H9 (cell line): Measurements from ENCODE around the gene PDZD4. TPM values are rescaled to one million over a fixed set of nuclear protein-coding genes. Genes with fewer than 3 reads are reported as not detected.

Experiments used
- DNase-seq: peaks from one replicate; pipeline ENCODE4 v3.0.0-alpha.2; 2017
- H2AFZ ChIP-seq: one replicate; pipeline ENCODE4 v1.6.1; 2013; ENCODE audit warnings: mild to moderate bottlenecking, low read length, control low read depth, moderate library complexity
- H2AK5ac ChIP-seq: 2 replicates; pipeline ENCODE4 v1.6.1; 2013; ENCODE audit warnings: low read length, control low read depth, mixed read lengths; ENCODE audit not compliant: insufficient read length
- H2BK120ac ChIP-seq: one replicate; pipeline ENCODE4 v1.6.1; 2013; ENCODE audit warnings: low read depth, mild to moderate bottlenecking, low read length, control low read depth, inconsistent platforms; ENCODE audit not compliant: poor library complexity, severe bottlenecking
- H2BK12ac ChIP-seq: 2 replicates; pipeline ENCODE4 v1.6.1; 2013; ENCODE audit warnings: low read length, control low read depth, mixed read lengths, low read depth; ENCODE audit not compliant: insufficient read length
- H2BK15ac ChIP-seq: 2 replicates; pipeline ENCODE4 v1.6.1; 2013; ENCODE audit warnings: low read depth, low read length, control low read depth
- H2BK20ac ChIP-seq: one replicate; pipeline ENCODE4 v1.6.1; 2013; ENCODE audit warnings: low read depth, mild to moderate bottlenecking, low read length, control low read depth, inconsistent platforms; ENCODE audit not compliant: poor library complexity, severe bottlenecking
- H2BK5ac ChIP-seq: 2 replicates; pipeline ENCODE4 v1.6.1; 2013; ENCODE audit warnings: low read length, control low read depth, mixed read lengths; ENCODE audit not compliant: insufficient read length
- H3K14ac ChIP-seq: 2 replicates; pipeline ENCODE4 v1.6.1; 2013; ENCODE audit warnings: low read length, control low read depth; ENCODE audit not compliant: insufficient read depth
- H3K18ac ChIP-seq: 2 replicates; pipeline ENCODE4 v1.6.1; 2013; ENCODE audit warnings: low read depth, mild to moderate bottlenecking, mixed read lengths, low read length, control low read depth; ENCODE audit not compliant: insufficient read length
- H3K23ac ChIP-seq: 2 replicates; pipeline ENCODE4 v1.6.1; 2013; ENCODE audit warnings: low read length, control low read depth, mixed read lengths, low read depth; ENCODE audit not compliant: insufficient read length
- H3K23me2 ChIP-seq: 2 replicates; pipeline ENCODE4 v1.6.1; 2013; ENCODE audit warnings: low read depth, mild to moderate bottlenecking, mixed read lengths, low read length, control low read depth; ENCODE audit not compliant: insufficient read length, poor library complexity, severe bottlenecking
- H3K27ac ChIP-seq: 2 replicates; pipeline ENCODE4 v1.5.1; 2013; ENCODE audit warnings: low read length, control low read depth, mixed read lengths, low read depth; ENCODE audit not compliant: insufficient read length
- H3K27me3 ChIP-seq: 2 replicates; pipeline ENCODE4 v1.6.1; 2013; ENCODE audit warnings: low read length, control low read depth, inconsistent platforms; ENCODE audit not compliant: insufficient read depth
- H3K4ac ChIP-seq: 2 replicates; pipeline ENCODE4 v1.6.1; 2013; ENCODE audit warnings: low read depth, mild to moderate bottlenecking, control low read depth, inconsistent platforms, low read length, moderate library complexity
- H3K4me1 ChIP-seq: 2 replicates; pipeline ENCODE4 v1.6.1; 2013; ENCODE audit warnings: low read length, control low read depth, inconsistent platforms; ENCODE audit not compliant: insufficient read depth
- H3K4me2 ChIP-seq: 2 replicates; pipeline ENCODE4 v1.6.1; 2013; ENCODE audit warnings: low read length, control low read depth, mixed read lengths; ENCODE audit not compliant: insufficient read length, insufficient read depth
- H3K56ac ChIP-seq: 2 replicates; pipeline ENCODE4 v1.6.1; 2013; ENCODE audit warnings: low read depth, mild to moderate bottlenecking, mixed read lengths, low read length, control low read depth; ENCODE audit not compliant: insufficient read length
- H3K79me1 ChIP-seq: 2 replicates; pipeline ENCODE4 v1.6.1; 2013; ENCODE audit warnings: low read depth, mild to moderate bottlenecking, moderate library complexity, low read length, control low read depth, inconsistent platforms; ENCODE audit not compliant: insufficient read depth, poor library complexity, severe bottlenecking
- H3K79me2 ChIP-seq: 2 replicates; pipeline ENCODE4 v1.6.1; 2013; ENCODE audit warnings: low read length, control low read depth, inconsistent platforms; ENCODE audit not compliant: insufficient read depth
- H3K9ac ChIP-seq: 2 replicates; pipeline ENCODE4 v1.6.1; 2013; ENCODE audit warnings: low read length, control low read depth, mixed read lengths; ENCODE audit not compliant: insufficient read length; ENCODE audit errors: extremely low read depth
- H3K9me3 ChIP-seq: one replicate; pipeline ENCODE4 v1.6.1; 2013; ENCODE audit warnings: low read depth, low read length, inconsistent platforms; ENCODE audit not compliant: control insufficient read depth
- H3T11ph ChIP-seq: one replicate; pipeline ENCODE4 v1.6.1; 2013; ENCODE audit warnings: mild to moderate bottlenecking, low read length, control low read depth, inconsistent platforms
- H4K20me1 ChIP-seq: one replicate; pipeline ENCODE4 v1.6.1; 2013; ENCODE audit not compliant: control insufficient read depth, insufficient read length, insufficient read depth
- H4K5ac ChIP-seq: 2 replicates; pipeline ENCODE4 v1.6.1; 2013; ENCODE audit warnings: low read depth, mild to moderate bottlenecking, mixed read lengths, low read length, control low read depth; ENCODE audit not compliant: insufficient read length
- H4K8ac ChIP-seq: replicated peaks from 2 replicates; pipeline ENCODE4 v1.6.1; 2013; ENCODE audit warnings: low read length, control low read depth, mixed read lengths, low read depth; ENCODE audit not compliant: insufficient read length
- H4K91ac ChIP-seq: 2 replicates; pipeline ENCODE4 v1.6.1; 2013; ENCODE audit warnings: low read depth, mild to moderate bottlenecking, moderate library complexity, mixed read lengths, low read length, control low read depth; ENCODE audit not compliant: insufficient read length
- H3K27ac Mint-ChIP-seq, 3 experiments: 2 replicates in 2 of 3; 3 replicates in 1 of 3; pipeline ENCODE4 v1.8.0; 2020 to 2021; ENCODE audit warnings: mixed read lengths in 3 of 3, mild to moderate bottlenecking in 1 of 3, moderate library complexity in 1 of 3
- H3K27me3 Mint-ChIP-seq: 2 replicates; pipeline ENCODE4 v1.8.0; 2021; ENCODE audit warnings: low read depth, mild to moderate bottlenecking, moderate library complexity, mixed read lengths
- H3K36me3 Mint-ChIP-seq, 3 experiments: 2 replicates in 2 of 3; 3 replicates in 1 of 3; pipeline ENCODE4 v1.8.0; 2020 to 2021; ENCODE audit warnings: low read depth in 3 of 3, mixed read lengths in 3 of 3; ENCODE audit not compliant: insufficient read depth in 1 of 3
- H3K4me1 Mint-ChIP-seq, 2 experiments: 2 replicates each; pipeline ENCODE4 v1.8.0; 2020; ENCODE audit warnings: mixed read lengths in 2 of 2
- H3K4me3 Mint-ChIP-seq, 2 experiments: 2 replicates in 1 of 2; 3 replicates in 1 of 2; pipeline ENCODE4 v1.8.0; 2020 to 2021; ENCODE audit warnings: mild to moderate bottlenecking in 2 of 2, mixed read lengths in 2 of 2, moderate library complexity in 1 of 2
- H3K9me3 Mint-ChIP-seq, 2 experiments: 2 replicates in 1 of 2; 3 replicates in 1 of 2; pipeline ENCODE4 v1.8.0; 2020; ENCODE audit warnings: mild to moderate bottlenecking in 2 of 2, mixed read lengths in 2 of 2, moderate library complexity in 1 of 2
- CTCF ChIP-seq: fragments of 200-600 bp; sonication (generic); conservative IDR thresholded peaks from 3 replicates; pipeline ENCODE4 v1.8.0; 2021; ENCODE audit warnings: antibody characterized with exemption, mild to moderate bottlenecking
- WGBS: extraction: QIAGEN DNeasy Blood & Tissue Kit; methylation state at CpG from one replicate; pipeline ENCODE4 v1.1.7; 2013; ENCODE audit warnings: missing lambda C conversion rate, low lambda C conversion rate, mixed read lengths; ENCODE audit not compliant: insufficient read length; ENCODE audit errors: extremely low coverage; 5-methylcytosine and 5-hydroxymethylcytosine counted together
- total RNA-seq: library from RNA; stranded (reverse); gene quantifications from 2 replicates; pipeline ENCODE4 v1.2.1, GENCODE V29; 2021

Gene PDZD4
- total RNA-seq, 1 experiment from 2014 or later: 110 TPM

DNA sequence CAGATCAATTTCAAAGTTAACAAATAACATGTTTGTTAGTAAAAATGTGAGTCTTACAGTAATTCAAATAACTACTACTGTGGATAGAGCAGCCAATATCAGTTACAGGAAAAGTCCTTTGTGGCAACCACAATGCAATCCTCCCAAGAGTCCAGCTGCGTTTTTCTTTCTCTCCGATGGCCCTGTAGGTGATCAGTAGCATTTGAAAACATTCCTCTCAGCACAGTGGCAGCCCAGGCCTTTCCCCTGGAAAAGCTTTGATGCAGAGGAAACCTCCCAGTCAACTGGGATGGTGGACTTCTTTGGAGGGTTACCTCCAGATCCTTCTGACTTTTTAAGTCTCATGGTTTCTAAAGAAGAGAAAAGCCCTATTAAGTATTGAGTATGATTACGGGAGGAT lies 18.0 kb upstream of the PDZD4 start:
- Histone ChIP-seq H3K23ac (no peak overlapping the region), H3K9me3 (peaks cover 14% of the 10 kb centered on the region), H4K8ac (no peak overlapping the region), H3K79me1 (no peaks in the 10 kb centered on the region), H3K14ac (no peak overlapping the region), H3T11ph (no peak overlapping the region), H3K27ac (no peak overlapping the region), H3K9ac (no peak overlapping the region), H3K27me3 (no peaks in the 10 kb centered on the region), H3K56ac (no peak overlapping the region), H2BK12ac (no peak overlapping the region), H3K79me2 (no peaks in the 10 kb centered on the region), H2BK120ac (no peak overlapping the region), H2AK5ac (no peak overlapping the region), H3K4me1 (no peaks in the 10 kb centered on the region; the same call in 1 of the 2 replicates), H3K23me2 (no peaks in the 10 kb centered on the region), H2AFZ (no peak overlapping the region), H2BK20ac (no peak overlapping the region), H2BK15ac (no peak overlapping the region), H4K91ac (no peak overlapping the region), H3K18ac (no peak overlapping the region), H3K4ac (no peak overlapping the region), H3K4me2 (no peak overlapping the region), H2BK5ac (no peak overlapping the region), H4K20me1 (no peaks in the 10 kb centered on the region), H4K5ac (no peak overlapping the region)
- peak; percentile 62 for DNase-seq
- Mint-ChIP-seq H3K4me3 (no peak overlapping the region), H3K27me3 (peaks cover 12% of the 10 kb centered on the region), H3K36me3 (peaks cover 0 to 1% (median under 1%) of the 10 kb centered on the region in 3 experiments; a peak in 3 of 7 replicates), H3K27ac (peak overlapping the region in 2 of 3 experiments; percentile 43 to 87; a peak in 3 of 7 replicates), H3K4me1 (peaks cover 32 to 40% of the 10 kb centered on the region in 2 experiments), H3K9me3 (peaks cover 60 to 70% of the 10 kb centered on the region in 2 experiments)
- no CpG with 5 or more reads among the region's 3 CpGs for WGBS
- no peak for TF ChIP-seq CTCF
